Measurements from ENCODE around the gene AKAP6. TPM values are rescaled to one million over a fixed set of nuclear protein-coding genes. Genes with fewer than 3 reads are reported as not detected.
"Not testable (repeated sequence)": the region's sequence is repeated elsewhere in the genome, so short reads cannot be mapped to it uniquely, and the experiment has no call there.

Gene AKAP6
- total and polyA plus RNA-seq, 2 experiments from 2014 or later, result 9.2 to 21.8 TPM

DNA sequence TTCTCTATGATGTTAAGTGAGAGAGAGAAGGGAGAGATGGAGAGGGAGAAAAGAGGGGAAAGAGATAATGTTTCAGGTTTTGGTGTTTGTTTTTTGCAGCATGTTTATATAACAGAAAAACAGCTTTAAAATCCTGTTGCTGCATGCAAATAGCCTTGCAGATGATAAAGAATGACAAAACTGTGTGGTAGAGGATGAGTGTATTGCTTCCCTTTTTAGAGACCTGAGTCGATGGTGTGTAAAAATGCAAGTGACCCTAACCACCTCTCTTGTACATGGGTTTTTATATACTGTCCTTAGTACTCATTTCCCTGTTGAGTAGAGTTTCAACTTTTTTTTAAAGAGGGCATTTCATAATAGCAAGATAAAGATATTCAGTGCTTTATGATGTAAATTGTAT, 249.1 kb downstream of the AKAP6 start:
- no peak for DNase-seq (ENCODE audit: low read depth in 1 of 2, low spot score in 1 of 2)
- Histone ChIP-seq H3K4me1 (ENCODE audit: low read depth) (no peaks in the 10 kb centered on the region), H3K27ac (no peak overlapping the region), H3K4me3 (no peak overlapping the region), H3K36me3 (no peaks in the 10 kb centered on the region), H3K27me3 (peaks cover 16% of the 10 kb centered on the region), H3K9me3 (ENCODE audit: low read depth) (no peaks in the 10 kb centered on the region)
- TF ChIP-seq, protein P1, sequence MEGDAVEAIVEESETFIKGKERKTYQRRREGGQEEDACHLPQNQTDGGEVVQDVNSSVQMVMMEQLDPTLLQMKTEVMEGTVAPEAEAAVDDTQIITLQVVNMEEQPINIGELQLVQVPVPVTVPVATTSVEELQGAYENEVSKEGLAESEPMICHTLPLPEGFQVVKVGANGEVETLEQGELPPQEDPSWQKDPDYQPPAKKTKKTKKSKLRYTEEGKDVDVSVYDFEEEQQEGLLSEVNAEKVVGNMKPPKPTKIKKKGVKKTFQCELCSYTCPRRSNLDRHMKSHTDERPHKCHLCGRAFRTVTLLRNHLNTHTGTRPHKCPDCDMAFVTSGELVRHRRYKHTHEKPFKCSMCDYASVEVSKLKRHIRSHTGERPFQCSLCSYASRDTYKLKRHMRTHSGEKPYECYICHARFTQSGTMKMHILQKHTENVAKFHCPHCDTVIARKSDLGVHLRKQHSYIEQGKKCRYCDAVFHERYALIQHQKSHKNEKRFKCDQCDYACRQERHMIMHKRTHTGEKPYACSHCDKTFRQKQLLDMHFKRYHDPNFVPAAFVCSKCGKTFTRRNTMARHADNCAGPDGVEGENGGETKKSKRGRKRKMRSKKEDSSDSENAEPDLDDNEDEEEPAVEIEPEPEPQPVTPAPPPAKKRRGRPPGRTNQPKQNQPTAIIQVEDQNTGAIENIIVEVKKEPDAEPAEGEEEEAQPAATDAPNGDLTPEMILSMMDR (IDR thresholded peaks at IDR 0.05; ENCODE audit: low read depth, low read length), result no peak

DNA sequence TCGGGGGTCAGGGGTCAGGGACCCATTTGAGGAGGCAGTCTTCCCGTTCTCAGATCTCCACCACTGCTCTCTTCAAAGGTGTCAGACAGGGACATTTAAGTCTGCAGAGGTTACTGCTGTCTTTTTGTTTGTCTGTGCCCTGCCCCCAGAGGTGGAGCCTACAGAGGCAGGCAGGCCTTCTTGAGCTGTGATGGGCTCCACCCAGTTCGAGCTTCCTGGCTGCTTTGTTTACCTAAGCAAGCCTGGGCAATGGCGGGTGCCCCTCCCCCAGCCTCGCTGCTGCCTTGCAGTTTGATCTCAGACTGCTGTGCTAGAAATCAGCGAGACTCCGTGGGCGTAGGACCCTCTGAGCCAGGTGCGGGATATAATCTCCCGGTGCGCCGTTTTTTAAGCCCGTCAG, 254.3 kb downstream of the AKAP6 start:
- not testable (repeated sequence) for H3K4me3 ChIP-seq; H3K9me3 ChIP-seq (ENCODE audit: low read depth); H3K4me1 ChIP-seq (ENCODE audit: low read depth); DNase-seq (ENCODE audit: low read depth in 1 of 2, low spot score in 1 of 2); H3K27ac ChIP-seq; H3K36me3 ChIP-seq; H3K27me3 ChIP-seq

DNA sequence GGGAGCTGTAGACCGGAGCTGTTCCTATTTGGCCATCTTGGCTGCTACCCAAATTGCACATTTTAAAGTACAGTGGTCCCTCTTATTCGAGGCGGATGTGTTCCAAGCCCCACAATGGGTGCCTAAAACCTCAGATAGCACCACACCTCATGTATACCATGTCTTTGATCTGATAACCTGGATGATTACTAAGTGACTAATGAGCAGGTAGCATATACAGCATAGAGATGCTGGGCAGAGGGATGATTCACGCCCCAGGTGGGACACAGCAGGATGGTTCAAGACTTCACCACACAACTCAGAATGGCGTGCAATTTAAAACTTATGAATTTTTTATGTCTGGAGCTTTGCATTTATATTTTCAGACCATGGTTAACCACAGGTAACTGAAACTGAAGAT, 255.0 kb downstream of the AKAP6 start:
- Histone ChIP-seq H3K36me3 (no peaks in the 10 kb centered on the region), H3K27ac (no peak overlapping the region), H3K4me1 (ENCODE audit: low read depth) (no peaks in the 10 kb centered on the region), H3K27me3 (no peaks in the 10 kb centered on the region), H3K9me3 (ENCODE audit: low read depth) (peaks cover 6% of the 10 kb centered on the region), H3K4me3 (no peak overlapping the region)
- no peak for DNase-seq (ENCODE audit: low read depth in 1 of 2, low spot score in 1 of 2)
- TF ChIP-seq, protein P1 (IDR thresholded peaks at IDR 0.05; ENCODE audit: low read depth, low read length), result no peak

DNA sequence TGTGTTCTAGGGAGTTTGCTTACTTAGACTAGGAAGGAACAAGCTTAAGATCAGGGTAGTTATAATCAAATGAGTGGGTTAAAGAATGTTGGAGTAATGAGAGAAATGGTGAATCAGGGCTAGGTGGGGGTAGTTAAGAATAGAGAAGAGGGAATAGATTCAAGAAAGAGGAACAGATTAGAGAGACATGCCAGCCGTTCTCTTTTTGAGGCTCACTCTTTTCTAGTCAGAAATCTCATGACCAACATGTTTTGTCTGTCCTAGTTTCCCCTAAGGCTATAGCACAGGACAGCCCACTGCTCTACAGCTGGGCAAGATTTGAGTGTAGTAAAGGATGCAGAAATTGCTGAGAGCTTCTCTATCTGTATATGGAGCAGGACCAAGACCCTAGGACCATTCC, 258.4 kb downstream of the AKAP6 start:
- H3K27ac ChIP-seq, result no peak overlapping the region
- no peak overlapping the region for H3K4me3 ChIP-seq
- TF ChIP-seq, protein P1 (IDR thresholded peaks at IDR 0.05; ENCODE audit: low read depth, low read length), result no peak

DNA sequence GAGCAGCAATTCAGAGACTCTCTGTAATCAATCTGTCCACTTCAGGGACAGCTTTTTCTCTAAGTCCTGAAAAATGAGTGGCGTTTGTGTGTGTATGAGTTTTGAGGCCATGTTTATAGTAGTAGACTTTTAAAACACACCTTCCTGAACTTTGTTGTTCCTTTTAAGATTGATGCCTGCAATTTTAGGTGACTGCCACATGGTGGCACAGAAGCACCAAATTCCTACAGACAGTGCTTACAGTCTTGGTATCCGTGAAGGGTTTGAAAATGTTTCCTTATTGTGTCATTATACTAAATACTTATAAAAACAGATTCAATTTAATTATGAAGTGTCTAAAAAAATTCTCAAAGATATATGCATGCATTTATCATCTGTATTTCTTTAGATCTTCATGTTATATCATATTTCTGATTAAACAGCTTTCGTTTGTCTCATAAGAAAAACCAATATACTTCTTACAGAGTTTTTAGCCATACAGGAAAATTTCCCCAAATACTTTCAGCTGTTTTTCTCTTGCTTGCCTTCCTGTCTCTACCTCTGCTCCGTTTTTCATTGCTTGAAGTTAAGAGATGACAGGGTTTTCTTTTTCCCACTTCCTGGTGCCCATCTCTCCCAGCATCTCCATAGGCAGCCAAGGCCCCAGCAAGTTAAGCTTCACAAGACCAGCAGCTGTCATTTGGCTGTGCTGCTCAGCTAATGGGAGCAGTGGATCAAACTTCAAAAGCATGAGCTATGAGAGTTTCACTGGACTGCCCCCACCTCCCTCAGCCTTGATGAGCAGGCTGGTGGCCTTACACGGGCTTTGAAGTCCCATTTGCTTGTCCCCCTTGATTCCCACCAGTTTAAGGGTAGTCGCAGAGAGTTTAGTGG, 259.6 kb downstream of the AKAP6 start:
- DNase-seq (ENCODE audit: low read depth in 1 of 2, low spot score in 1 of 2), result peak; percentile 22 to 75
- Histone ChIP-seq H3K36me3 (no peaks in the 10 kb centered on the region), H3K9me3 (ENCODE audit: low read depth) (peaks cover 6% of the 10 kb centered on the region), H3K4me1 (ENCODE audit: low read depth) (no peaks in the 10 kb centered on the region), H3K4me3 (no peak overlapping the region), H3K27me3 (no peaks in the 10 kb centered on the region), H3K27ac (no peak overlapping the region)
- TF ChIP-seq, protein P1 (IDR thresholded peaks at IDR 0.05; ENCODE audit: low read depth, low read length), result peak; percentile 84

More for the DNA sequence above, 258.4 kb downstream of the AKAP6 start:
- no peak for DNase-seq (ENCODE audit: low read depth in 1 of 2, low spot score in 1 of 2)
- Histone ChIP-seq H3K4me1 (ENCODE audit: low read depth) (no peaks in the 10 kb centered on the region), H3K36me3 (no peaks in the 10 kb centered on the region), H3K9me3 (ENCODE audit: low read depth) (peaks cover 6% of the 10 kb centered on the region), H3K27me3 (no peaks in the 10 kb centered on the region)

DNA sequence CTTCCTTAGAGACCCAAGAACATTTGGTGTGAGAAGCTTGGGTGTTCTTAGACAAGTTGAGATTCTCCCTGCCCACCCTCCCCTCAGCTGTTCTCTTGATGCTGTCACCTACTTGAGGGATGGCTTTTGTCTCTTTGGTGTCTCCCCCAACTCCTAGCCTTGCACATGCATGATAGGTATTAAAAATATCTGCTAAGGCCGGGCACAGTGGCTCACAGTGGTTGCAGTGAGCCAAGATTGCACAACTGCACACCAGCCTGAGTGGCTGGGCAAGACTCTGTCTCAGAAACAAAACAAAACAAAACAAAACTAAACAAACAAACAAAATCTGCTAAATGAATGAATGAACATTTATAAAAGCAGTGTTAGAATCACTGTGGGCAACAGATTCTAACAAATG, 261.1 kb downstream of the AKAP6 start:
- no peaks in the 10 kb centered on the region for H3K9me3 ChIP-seq (ENCODE audit: low read depth)
- no peak overlapping the region for H3K27ac ChIP-seq
- no peak overlapping the region for H3K4me3 ChIP-seq
- H3K27me3 ChIP-seq, result no peaks in the 10 kb centered on the region
- H3K4me1 ChIP-seq (ENCODE audit: low read depth), result no peaks in the 10 kb centered on the region
- TF ChIP-seq, protein P1 (IDR thresholded peaks at IDR 0.05; ENCODE audit: low read depth, low read length), result no peak
- DNase-seq (ENCODE audit: low read depth in 1 of 2, low spot score in 1 of 2), result no peak
- H3K36me3 ChIP-seq, result no peaks in the 10 kb centered on the region
